Left ventricle myocardium superior (tissue), 1 donor: Measurements from ENCODE around the gene IFT27. TPM values are rescaled to one million over a fixed set of nuclear protein-coding genes. Genes with fewer than 3 reads are reported as not detected.
"Not testable (repeated sequence)": the region's sequence is repeated elsewhere in the genome, so short reads cannot be mapped to it uniquely, and the experiment has no call there.

ENCODE experiments used
- ATAC-seq: fragments of 200-7000 bp; cut with Tn5 transposase; one replicate; pipeline ENCODE4 v1.9.1; 2020; ENCODE audit warnings: mild to moderate bottlenecking, moderate library complexity
- DNase-seq: peaks from one replicate; pipeline ENCODE4 v3.0.0-alpha.2; 2020
- intact Hi-C: fragments of 100-400 bp; cut with micrococcal nuclease; formaldehyde crosslinking; loops from one replicate; pipeline ENCODE4 v1.11.0; 2022
- total RNA-seq: library from RNA; stranded (reverse); fragmentation: NEBNext Ultra II Directional; extraction: Animal tissue kit (Norgen Biotek cat#: 25700); gene quantifications from one replicate; pipeline ENCODE4 v1.2.1, GENCODE V29; 2021
- donor health status: DM: no; HTN: yes; CAD: no; lungs with severe emphysema.

IFT27 gene
- total RNA-seq, 1 donor from 2014 or later = 29.3 TPM

DNA sequence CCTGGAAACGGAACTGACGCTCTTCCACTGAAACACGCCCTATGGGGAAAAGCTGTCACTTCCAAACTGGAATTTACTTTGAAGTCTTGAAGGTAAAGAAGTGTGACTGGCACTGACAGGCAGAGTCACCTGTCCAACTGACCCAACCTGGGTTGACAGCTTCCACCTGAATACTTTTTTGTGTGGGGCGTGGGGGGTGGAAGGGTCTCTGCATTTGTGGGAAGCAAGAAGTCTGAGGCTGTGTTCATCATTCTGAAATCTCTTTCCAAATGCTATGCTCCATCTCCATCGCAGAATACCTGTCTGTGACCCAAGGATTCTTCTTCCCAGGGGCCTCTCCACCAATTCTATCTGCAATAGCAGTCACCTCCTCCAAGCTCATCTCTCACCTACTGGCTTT lies 7.8 kb downstream of the IFT27 start:
- intact Hi-C loops = no loop called here
- ATAC-seq = no peak

DNA sequence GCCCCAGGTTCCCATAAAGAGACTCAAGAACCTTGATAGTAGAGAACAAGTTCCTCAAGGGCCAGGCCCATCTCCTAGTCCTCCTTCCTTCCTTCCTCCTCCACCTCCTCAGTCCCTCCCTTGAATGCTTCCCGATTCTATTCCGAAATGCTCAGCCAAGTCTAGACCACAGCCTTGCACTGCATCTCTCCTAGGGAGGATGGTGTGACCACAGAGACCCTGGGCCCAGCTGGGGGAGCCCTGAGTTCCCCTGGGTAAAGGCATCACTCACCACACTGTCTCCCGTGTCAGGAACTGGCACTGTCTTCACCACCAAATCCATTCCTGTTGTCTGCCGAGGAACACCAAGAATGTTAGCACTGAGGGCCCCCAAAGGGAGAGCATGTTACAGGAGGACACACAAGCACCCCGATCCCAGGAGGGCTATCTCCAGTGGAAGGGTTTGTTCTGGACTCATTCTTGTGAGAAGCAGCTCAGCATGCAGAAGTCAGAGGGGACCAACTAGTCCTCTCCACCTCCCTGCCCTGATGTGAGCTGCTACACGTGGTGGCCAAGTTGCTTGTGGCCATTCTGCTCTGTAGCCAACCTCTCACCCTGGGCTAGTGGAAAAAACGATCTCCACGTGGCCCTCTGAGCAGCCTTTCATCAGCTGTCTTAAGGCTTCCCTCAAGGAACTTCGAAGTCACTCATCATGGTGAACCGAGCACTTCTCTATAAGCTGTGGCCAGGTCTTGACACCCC lies 8.7 kb downstream of the IFT27 start:
- no peak for DNase-seq
- intact Hi-C loops = no loop called here
- ATAC-seq = no peak

More for the DNA sequence above, 7.8 kb downstream of the IFT27 start:
- no peak for DNase-seq

DNA sequence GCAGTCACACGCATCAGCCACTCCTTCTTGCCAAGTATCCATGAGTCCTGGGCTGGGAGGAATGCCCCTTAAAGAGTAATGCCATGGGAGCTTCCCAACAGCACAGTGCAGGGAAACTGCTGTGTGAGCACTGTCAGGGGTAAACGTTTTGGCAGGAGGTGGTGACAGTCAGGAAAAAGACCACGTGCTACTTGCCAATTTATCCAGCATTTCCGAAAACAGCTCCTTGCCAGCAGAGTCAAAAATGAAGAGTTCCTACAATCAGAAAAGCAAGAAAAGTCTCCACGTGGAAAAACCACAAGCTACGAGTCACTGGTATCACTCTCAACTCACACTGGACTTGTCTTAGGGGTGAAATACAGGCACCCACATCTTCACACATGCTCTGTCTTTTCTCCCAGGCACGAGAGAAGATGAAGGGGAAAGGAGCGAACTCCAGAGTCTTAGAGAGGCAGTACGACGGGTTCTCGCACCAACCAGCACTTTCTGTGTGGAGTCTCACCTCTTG lies 9.9 kb downstream of the IFT27 start:
- DNase-seq (no peak), ATAC-seq (no peak)
- intact Hi-C loops = no loop called here

DNA sequence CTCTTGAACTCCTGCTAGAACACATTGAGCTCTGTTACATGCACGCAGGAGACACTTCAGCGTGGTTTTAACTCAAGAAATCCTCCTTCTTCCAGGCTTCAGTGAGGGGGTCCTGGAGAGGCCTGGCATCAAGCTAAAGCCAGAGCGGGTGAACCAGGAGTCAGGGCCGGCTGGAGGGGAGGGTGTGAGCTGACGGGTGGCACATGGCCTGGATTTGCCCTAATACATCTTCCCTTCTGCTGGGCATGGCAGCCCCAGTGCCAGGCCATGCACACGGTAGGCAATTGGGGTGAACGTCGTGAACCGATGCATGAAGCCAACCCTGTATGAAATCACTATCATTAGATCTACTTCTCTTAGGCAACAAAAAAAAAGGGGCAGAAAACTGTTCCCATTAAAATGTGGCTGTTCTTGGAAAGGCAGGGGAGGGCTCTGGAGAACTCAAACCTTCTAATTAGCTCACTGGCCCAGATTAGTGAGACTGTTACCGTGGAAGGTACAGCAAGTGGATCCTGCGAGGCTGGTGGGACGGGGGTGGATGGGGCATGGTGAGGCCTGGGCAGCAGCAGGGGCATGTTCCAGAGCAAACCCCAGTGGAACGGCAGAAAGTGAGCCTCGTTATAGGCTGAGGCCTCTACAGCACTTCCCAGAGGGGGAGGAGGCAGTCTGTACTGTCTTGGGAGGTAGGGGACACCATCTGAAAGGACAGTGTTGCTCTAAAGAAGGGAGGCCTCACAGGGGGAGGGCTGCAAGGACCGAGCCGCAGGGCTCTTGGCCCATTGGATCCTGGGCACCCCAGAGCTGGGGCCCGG lies 10.6 kb downstream of the IFT27 start:
- no peak for ATAC-seq
- intact Hi-C loops = no loop called here
- no peak for DNase-seq

DNA sequence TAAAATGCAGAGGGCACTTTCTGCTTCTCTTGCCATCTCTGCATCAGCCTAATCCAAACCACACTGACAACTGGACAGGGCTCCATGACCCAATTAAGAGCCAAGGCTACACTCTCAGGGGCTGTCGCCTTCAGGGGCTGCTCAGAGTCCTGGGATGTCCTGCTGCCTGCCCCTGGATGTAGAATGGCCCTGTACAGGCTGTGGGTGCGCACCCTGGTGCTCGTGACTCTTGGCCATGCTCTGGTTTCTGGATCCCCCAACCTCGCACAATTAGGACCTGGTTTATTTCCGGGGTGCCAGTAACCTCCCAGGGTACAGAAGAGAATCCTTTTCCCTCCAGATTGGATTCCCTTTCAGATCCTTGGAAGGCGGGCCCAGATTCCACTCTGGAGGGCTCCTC lies 11.3 kb downstream of the IFT27 start:
- intact Hi-C loops = no loop called here
- DNase-seq (no peak), ATAC-seq (no peak)

DNA sequence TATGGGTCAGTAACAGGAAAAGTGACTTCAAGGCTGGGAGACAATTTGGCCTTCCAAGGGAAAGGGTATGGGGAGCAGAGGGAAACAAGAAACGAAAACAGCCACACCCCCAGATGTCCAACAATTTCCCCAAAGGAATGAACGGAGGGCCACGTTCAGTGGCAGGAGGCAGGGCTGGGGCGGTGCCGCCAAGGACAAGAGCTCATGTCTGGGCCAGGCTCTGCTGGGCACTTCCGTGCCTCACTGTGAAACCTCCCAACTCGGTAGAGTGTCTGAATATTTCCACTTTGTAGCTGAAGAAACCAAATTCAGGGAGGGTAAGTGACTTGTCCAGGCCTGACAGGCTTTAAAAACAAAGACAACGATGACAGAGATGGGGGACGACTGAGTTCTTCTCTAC lies 11.9 kb downstream of the IFT27 start:
- ATAC-seq = no peak
- intact Hi-C loops = no loop called here
- no peak for DNase-seq

DNA sequence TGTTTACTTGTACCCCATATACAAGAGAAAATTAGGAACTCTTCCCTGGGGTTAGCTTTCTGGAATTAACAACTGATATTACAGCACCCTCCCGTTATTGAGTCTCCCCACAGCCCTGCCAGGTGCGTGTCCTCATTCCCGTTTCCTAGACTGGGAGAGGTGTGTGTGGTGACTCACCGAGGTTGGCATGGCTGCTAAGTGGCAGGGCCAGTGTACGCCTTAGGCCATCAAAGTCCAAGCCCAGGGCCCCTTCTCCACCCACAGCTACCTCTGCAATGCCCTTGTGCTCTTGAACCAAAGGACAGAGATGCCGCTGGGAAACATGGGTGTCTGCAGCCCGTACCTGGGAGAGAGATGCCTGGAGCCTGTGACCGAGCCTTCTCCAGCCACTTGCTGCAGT lies 12.3 kb downstream of the IFT27 start:
- intact Hi-C loops = no loop called here
- ATAC-seq (no peak), DNase-seq (no peak)

DNA sequence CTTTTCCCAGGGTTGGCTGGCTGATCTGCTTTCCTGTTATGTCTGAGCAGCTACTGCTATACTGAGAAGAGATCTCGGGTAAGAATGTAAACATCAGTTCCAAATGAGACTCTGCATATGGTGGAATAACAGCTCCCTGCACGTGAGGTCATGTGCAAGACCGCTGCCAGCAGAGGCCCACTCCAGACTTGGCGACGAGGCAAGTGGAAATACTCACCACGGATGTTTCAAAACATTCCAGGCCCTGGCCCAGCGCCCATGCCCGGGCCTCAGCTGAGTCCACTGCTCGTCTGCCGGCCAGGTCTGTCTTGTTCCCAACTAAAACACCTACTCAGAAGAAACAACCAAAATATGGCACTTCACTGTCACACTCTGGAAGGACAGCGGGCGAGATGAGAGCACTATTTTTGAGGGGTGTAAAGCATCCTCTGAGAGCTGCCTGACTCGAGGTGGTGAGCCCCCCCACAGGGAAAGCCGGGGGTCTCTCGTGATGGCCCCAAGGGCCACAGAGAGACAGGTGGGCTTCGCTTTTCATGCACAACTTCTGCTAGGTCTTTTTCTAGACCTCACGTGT lies 13.1 kb downstream of the IFT27 start:
- peak; percentile 87 for DNase-seq
- intact Hi-C loops = no loop called here
- peak; percentile 90 for ATAC-seq

DNA sequence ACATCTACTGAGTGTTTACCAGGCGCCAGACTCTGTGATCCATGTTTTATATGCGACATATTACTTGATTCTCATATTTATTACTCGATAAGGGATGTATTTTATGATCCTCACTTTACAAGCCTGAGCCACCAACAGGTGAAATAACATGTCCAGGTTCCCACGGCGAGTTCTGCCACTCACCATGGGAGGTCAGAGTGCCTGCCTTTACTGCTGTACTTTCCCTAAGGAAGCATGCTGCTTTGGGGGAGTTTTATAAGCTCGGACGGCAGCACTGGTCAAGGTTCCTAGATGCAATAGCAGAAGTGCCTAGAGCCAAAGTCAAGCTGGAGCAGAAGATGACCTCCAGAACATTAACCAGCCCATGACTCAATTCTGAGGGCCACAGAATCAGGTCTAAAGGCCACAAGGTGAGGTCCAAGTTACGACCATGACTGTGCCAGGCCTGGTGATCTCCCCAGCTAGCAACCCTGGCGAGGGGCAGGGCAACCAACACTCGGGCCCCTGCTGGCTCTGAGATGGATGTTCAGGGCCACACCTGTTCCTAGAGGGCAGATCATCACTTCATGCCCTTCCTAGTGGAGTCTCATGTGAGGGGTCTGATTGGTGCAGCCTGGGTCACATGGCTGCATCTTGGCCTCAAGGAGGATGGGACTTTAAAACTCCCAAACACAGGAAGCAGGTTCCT lies 14.2 kb downstream of the IFT27 start:
- ATAC-seq (no peak), DNase-seq (no peak)
- intact Hi-C loops = no loop called here

DNA sequence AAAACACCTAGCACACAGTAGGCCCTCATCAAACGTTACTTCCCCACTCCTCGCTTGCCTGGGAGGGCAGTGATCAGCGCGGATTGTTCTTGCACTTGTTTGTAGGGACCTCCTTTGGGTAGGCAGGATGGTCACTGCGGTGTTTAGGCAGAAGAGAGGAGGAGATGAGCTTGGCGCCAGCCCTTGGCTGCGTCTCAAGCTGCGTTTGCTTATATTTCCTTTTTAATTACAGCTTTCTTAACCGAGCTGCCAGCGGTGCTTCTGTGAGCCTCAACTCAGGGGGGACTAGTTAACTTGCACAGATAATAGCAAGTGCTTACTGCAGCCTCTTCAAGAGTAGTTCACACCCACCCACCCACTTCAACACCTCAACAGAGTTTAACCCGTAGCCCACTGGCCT lies 15.1 kb downstream of the IFT27 start:
- ATAC-seq (no peak), DNase-seq (no peak)
- intact Hi-C loops = no loop called here

DNA sequence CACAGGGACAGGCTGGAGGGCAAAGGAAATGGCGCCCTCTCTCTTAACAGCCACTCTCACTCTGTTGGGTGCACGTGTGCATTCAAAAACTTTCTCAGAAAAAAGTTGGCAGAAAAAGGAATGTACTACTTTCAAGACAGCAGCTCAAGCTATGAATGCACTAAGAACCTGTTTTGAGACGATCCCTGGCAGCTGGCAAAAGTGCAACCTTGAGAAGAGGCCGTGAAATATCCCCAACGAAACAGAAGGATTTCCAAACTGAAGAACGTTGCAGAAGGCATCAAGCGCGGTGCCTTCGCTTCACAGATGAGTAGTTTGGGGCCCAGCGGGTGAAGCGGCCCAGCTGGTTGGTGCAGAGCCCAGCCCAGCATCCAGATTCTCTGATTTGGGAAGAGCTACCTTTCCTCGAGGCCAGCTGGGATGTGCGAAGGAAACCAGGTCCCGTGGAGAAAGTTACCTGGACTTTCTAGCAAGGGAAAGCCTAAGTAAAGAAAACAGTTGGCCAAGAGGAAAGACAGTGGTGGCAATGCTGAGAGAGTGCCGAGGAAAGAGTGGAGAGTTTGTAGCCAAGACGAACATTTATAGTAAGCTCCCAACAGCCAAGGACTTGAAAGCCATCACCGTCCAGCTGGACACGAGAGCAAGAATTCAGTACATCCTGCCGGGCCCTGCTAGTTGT lies 16.3 kb downstream of the IFT27 start:
- intact Hi-C loops = no loop called here
- DNase-seq (no peak), ATAC-seq (no peak)

DNA sequence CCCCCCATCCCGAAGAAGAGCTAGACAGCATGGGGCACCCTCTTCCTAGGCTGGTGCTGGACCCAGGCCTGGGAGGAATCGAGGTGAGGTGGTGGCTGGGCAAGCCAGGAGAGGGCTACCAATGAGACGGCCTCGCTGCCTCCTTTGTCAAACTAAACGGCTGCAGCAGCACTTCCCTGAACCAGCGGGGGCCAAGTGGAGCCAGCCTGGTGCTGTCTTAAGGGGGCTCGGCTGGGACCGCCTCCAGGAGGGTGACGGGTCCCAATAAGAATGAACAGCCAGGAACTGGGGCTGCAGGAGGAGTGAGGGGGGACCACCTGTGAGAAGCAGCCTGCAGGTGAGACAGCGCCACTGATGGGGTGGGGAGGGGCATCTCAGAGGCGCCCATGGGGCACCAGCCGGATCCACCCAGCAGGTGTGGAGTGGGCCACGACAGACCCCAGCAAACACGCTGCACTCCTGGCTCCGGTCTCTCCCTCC lies 17.1 kb downstream of the IFT27 start:
- DNase-seq (no peak), ATAC-seq (no peak)
- intact Hi-C loops = no loop called here

DNA sequence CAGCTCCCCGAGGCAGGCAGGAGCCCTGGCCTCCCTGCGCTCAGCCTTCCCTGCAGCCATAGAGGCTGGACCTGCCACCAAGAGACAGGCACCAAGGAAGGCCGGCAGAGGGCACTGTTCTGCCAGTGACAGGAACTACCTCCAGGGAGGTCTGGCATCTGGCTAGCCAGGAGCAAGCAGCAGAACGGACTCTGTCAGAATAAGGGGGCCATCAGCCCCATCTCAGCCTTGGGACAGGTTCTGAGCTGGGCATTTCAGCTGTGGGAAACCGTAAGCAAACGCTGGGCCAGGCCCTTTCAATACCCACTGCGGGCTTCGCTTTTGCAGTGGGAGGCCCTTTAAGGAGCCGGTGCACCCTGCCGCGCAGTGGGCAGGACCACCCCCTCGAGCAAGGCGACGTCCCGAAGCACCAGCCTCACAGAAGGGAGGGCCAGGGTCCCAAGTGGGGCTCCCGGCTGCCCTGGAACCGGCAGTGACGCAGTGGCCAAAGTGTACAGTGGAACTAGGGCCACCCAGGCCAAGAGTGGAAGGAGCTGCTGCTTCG lies 18.2 kb downstream of the IFT27 start:
- ATAC-seq (peak; percentile 87), DNase-seq (peak; percentile 85)
- intact Hi-C loops = no loop called here

DNA sequence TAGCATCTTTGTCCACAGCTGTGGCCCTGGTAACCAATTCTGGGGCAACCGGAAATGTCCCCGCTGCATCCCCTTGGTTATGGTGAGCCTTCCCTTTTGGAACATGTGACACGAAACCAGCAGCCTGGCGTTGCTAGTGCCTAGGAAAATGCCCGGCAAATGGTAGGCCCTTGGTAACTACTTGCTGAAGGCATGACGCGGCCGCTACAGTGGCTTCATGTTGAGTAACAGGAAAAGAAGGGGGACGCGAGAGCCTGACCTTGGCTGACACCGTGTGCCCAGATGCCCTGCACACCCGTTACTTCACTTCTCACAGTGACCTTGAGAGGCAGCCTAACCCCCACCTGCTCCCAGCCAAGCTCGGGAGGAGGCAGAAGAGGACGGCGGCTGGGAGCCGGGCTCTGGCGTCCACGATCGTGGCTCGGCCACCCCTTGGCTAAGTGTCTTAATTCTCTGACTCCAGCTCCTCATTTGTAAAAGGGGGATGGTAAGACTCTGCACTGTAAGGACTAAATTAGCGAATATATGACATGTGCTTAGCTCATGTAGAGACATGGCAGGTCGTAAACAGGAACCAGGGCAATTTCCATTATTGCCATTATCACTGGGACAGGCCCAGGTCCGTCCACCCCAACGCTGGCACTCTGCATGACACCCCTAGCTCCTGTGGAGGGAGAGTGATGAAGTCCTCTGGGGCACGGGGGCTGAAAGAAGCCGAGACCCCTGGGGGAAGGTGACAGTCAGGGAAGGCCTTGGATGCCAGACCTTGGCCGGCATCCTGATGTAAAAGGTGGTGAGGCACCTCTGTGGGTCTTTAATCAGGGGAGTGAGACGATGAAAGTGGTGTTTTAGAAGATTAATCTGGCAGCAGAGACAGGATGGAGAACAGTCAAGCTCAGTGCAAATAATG lies 18.9 kb downstream of the IFT27 start:
- intact Hi-C loops = no loop called here
- no peak for ATAC-seq
- no peak for DNase-seq

DNA sequence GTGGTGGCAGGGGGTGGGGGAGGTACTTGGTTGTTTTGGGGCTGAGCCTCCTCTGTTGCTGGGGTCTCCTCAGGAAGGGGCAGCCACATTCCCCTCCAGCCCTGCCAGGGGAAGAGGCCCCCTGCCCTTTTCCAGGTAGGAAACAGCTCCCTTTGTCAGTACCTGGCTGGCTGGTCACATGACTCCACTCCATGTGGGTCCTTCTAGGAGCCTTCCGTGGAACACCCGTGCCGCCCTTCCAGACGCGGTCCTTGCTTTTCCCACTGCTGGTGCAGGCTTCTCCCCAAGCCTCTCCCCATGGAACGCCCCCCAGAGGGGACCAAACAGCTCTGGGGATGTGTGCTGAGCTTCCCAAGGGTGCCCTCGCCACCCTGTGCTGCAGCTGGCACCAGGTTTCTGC lies 19.9 kb downstream of the IFT27 start:
- DNase-seq = no peak
- intact Hi-C loops = no loop called here
- no peak for ATAC-seq

DNA sequence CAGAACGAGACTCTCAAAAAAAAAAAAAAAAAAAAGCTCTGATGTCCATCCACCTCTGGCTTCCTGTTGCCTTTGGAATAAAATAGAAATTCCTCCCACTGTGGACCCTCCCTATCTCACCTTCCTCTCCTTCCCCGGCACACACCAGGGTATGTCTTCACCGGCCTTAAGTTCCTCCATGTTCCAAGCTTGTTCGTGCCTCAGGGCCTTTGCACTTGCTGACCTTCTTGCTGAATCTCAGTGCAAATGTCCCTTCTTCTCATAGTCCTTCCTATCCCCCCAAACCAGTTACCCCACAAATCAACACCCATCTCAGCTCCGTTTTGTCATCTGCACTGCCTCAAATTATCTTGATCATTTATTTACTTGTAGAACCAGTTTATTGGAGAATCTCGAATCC lies 20.6 kb downstream of the IFT27 start:
- intact Hi-C loops = no loop called here
- DNase-seq (no peak), ATAC-seq (no peak)

DNA sequence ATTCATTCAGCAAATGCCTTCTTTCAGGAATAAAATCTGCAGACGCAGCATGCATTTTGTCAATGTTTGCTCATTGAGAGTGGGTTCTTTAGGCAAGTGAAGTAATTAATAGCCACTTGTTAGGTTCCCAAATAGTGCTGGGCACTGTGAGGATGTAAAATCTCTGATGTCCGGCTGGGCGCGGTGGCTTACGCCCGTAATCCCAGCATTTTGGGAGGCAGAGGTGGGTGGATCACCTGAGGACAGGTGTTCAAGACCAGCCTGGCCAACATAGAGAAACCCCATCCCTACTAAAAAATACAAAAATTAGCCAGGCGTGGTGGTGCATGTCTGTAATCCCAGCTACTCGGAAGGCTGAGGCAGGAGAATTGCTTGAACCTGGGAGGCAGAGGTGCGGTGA lies 21.0 kb downstream of the IFT27 start:
- DNase-seq, ATAC-seq, intact Hi-C loops: not testable (repeated sequence)

DNA sequence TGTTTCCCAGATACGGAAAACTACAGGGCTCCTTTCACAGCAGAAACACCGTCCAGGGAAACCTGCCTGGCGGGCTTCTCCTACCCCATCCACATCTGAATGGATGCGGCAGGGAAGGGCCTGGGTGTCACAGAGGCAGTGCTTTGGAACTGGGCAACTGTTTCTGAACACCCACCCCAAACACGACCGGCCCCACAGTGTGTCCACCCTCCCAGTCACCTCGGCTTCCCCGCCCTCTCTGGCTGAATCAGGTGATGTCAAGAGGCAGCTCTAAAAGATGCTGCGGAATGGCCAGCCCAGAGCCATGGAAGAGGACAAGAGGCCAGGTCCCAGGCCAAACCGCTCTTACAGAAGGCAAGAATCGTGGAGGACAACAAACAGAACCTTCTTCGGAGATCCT lies 22.0 kb downstream of the IFT27 start:
- no peak for ATAC-seq
- no peak for DNase-seq
- intact Hi-C loops = no loop called here
